IPS-18a (cell line): ENCODE results near the gene EIF4E.
"Not testable (repeated sequence)": the region's sequence is repeated elsewhere in the genome, so short reads cannot be mapped to it uniquely, and the experiment has no call there.

Source experiments
- H3K27ac ChIP-seq: one replicate; pipeline ENCODE4 v1.5.1; 2013; ENCODE audit warnings: low read length
- H3K27me3 ChIP-seq: one replicate; pipeline ENCODE4 v1.6.1; 2013; ENCODE audit warnings: mild to moderate bottlenecking, low read length; ENCODE audit not compliant: control insufficient read depth, insufficient read depth
- H3K36me3 ChIP-seq: one replicate; pipeline ENCODE4 v1.6.1; 2013; ENCODE audit warnings: low read depth, low read length; ENCODE audit not compliant: control insufficient read depth
- H3K4me1 ChIP-seq: one replicate; pipeline ENCODE4 v1.6.1; 2013; ENCODE audit warnings: low read depth, low read length; ENCODE audit not compliant: control insufficient read depth
- H3K4me3 ChIP-seq: one replicate; pipeline ENCODE4 v1.5.1; 2013; ENCODE audit warnings: low read length
- H3K9ac ChIP-seq: one replicate; pipeline ENCODE4 v1.6.1; 2013; ENCODE audit warnings: mild to moderate bottlenecking, low read length, moderate library complexity
- H3K9me3 ChIP-seq: one replicate; pipeline ENCODE4 v1.6.1; 2013; ENCODE audit warnings: low read depth, low read length; ENCODE audit not compliant: control insufficient read depth

EIF4E gene

DNA sequence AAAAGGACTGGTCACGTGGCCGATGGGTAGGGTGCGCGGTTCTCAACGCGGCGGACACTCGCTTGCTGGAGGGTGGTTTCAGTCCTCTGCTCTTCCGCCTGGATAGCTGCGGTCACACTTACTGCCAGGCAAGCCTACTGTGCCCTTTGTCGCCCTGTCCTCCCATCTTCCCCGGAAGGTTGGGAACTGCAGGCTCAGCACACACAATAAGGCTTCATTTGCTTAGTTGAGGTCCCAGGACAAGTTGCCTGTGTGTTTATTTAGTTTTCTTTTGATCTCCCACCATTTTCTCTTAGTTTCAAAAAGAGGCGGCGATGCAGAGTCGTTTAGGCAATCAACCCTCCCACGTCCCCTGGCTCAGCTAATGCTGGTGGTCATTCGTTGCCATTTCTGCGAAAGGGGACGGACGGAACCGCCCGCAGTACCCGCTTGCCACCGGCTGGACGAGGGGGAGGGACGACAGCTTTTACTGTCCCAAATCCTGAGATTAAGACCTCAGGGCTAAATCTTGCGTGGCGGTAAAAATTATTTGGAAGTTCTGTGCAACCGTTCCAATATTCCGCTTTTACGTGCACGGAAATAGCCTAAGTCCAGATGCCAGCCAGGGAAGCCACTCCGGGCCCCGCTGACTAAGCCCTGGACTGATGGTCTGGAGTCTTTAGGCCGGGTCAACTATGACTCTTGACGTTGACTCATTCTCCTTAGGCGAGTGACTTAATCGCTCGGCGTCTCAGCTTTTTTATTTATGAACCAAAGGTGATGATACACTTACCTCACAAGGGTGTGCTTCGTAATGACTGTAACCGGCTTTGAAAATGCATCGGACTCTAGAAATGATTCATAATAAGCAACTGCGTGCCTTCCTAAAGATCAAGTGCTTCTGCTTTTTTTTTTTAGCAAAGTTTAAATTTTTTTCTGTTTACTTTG, 671 bp upstream of the EIF4E start:
- Histone ChIP-seq H3K9ac (peak overlapping the region; percentile 64), H3K4me3 (peak overlapping the region; percentile 59), H3K27me3 (no peaks in the 10 kb centered on the region), H3K36me3 (peaks cover 9% of the 10 kb centered on the region), H3K4me1 (peaks cover 14% of the 10 kb centered on the region), H3K27ac (peak overlapping the region; percentile 83), H3K9me3 (peaks cover 13% of the 10 kb centered on the region)

DNA sequence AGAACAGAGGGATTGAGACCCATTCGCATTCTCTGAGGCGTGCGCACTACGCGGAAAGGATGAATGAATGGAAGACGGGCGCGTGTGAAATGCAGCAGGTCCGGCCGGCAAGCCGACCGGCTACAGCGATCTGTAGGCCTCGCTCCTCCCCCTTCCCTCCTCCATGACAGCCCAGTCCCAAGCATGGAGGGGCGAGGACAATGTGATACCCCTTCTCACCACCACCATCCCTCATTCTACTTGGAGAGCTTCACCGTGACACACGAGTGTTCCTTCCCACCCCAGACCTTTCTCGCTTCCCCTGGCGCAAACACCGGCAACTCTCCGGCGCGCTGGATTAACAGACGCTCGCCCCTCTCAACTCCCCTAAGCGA, 815 bp downstream of the EIF4E start:
- Histone ChIP-seq H3K27ac (peak overlapping the region; percentile 92), H3K4me3 (peak overlapping the region; percentile 93), H3K9me3 (peaks cover 13% of the 10 kb centered on the region), H3K9ac (peak overlapping the region; percentile 97), H3K36me3 (peaks cover 9% of the 10 kb centered on the region), H3K27me3 (no peaks in the 10 kb centered on the region), H3K4me1 (peaks cover 14% of the 10 kb centered on the region)

DNA sequence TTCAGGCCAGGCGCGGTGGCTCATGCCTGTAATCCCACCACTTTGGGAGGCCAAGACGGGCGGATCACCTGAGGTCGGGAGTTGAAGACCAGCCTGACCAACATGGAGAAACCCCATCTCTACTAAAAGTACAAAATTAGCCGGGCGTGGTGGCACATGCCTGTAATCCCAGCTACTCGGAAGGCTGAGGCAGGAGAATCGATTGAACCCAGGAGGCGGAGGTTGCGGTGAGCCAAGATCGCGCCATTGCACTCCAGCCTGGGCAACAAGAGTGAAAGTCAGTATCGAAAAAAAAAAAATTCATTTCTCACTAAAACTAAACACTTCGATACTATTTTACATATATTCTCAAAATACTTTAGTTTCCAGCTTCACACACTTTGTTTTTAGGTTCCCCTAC, 2.7 kb downstream of the EIF4E start:
- H3K27me3 ChIP-seq, H3K27ac ChIP-seq, H3K9ac ChIP-seq, H3K4me3 ChIP-seq: not testable (repeated sequence)
- Histone ChIP-seq H3K4me1 (peaks cover 14% of the 10 kb centered on the region), H3K9me3 (peaks cover 11% of the 10 kb centered on the region), H3K36me3 (peaks cover 18% of the 10 kb centered on the region)

DNA sequence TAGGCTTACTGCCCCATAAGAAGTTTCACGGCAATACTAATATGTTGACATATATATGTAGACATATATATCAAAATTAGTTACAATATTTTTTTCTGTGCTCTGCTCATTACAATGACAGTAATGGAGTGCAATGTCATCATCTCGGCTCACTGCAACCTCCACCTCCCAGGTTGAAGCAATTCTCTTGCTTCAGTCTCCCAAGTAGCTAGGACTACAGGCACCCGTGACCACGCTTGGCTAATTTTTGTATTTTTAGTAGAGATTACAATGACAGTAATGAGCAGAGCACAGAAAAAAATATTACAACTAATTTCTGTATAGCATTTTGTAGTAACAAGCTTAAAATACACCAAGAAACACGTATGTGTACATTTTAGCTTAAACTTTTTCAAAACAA, 7.6 kb downstream of the EIF4E start:
- no peak overlapping the region for H3K4me3 ChIP-seq
- peaks cover 18% of the 10 kb centered on the region for H3K36me3 ChIP-seq
- no peaks in the 10 kb centered on the region for H3K4me1 ChIP-seq
- H3K27ac ChIP-seq = no peak overlapping the region
- H3K9ac ChIP-seq = no peak overlapping the region
- no peaks in the 10 kb centered on the region for H3K27me3 ChIP-seq
- no peaks in the 10 kb centered on the region for H3K9me3 ChIP-seq

DNA sequence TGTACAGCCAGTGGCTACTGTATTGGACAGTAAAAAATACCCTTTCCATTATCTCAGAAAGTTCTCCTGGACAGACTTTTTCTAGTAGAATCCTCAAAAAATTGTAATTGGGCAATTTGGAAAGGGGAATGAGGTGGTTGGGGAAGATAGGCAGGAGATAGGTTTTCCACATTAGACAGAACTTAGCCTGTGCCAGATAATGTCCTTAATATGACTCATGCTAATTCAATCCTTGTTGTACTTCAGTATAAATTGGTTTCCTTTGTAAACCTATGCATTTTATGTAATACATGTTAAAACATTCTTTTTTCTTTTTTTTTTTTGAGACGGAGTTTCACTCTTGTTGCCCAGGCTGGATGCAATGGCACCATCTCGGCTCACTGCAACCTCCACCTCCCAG, 8.9 kb downstream of the EIF4E start:
- H3K27me3 ChIP-seq = no peaks in the 10 kb centered on the region
- H3K4me3 ChIP-seq = no peak overlapping the region
- no peak overlapping the region for H3K9ac ChIP-seq
- H3K36me3 ChIP-seq = peaks cover 9% of the 10 kb centered on the region
- H3K9me3 ChIP-seq = no peaks in the 10 kb centered on the region
- no peak overlapping the region for H3K27ac ChIP-seq
- no peaks in the 10 kb centered on the region for H3K4me1 ChIP-seq

DNA sequence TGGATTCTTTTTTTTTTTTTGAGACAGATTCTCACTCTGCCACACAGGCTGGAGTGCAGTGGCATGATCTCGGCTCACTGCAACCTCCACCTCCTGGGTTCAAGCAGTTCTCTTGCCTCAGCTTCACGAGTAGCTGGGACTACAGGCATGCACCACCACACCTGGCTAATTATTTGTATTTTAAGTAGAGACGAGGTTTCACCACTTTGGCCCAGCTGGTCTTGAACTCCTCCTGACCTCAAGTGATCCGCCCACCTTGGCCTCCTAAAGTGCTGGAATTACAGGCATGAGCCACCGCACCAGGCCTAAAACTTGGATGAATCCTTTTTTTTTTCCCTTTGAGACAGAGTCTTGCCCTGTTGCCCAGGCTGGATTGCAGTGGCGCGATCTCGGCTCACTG, 18.2 kb downstream of the EIF4E start:
- H3K27me3 ChIP-seq, H3K4me1 ChIP-seq, H3K9ac ChIP-seq, H3K9me3 ChIP-seq, H3K36me3 ChIP-seq, H3K4me3 ChIP-seq, H3K27ac ChIP-seq: not testable (repeated sequence)

DNA sequence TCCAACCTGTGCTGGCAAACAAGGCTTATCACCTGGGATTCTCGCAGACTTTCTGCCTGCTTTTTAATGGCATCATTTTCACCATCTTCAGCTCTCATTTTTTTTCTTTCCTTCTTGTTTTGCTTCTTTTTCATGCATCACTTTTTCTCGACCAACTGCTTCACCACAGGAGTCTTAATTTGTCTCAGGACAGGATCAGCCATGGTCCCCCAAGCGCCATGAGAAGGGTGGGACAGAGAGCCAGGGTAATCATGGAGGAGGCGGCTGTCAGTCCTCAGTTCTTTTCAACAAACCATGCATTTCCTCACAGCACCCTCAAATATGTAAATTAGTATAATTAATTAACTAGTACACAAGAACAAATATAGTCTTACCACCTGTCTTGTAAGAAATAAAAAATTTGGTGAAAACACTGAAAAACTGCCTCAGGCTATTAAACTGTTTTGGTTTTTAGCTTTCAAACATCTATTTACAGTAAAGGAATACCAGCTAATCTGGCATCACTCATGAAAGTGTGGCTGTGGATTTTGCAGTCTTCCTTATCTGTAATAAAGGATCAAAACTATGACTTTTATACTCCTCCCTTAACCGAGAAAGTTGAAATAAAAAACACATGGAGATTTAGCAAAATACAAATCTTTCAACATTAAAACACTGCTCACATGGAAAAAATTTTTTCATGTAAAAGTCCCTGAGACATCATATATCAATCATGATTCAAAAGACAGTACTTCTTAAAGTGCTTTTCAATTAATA, 19.1 kb downstream of the EIF4E start:
- Histone ChIP-seq H3K36me3 (no peaks in the 10 kb centered on the region), H3K4me1 (peaks cover 9% of the 10 kb centered on the region), H3K9ac (no peak overlapping the region), H3K9me3 (no peaks in the 10 kb centered on the region), H3K27me3 (no peaks in the 10 kb centered on the region), H3K4me3 (no peak overlapping the region), H3K27ac (no peak overlapping the region)

DNA sequence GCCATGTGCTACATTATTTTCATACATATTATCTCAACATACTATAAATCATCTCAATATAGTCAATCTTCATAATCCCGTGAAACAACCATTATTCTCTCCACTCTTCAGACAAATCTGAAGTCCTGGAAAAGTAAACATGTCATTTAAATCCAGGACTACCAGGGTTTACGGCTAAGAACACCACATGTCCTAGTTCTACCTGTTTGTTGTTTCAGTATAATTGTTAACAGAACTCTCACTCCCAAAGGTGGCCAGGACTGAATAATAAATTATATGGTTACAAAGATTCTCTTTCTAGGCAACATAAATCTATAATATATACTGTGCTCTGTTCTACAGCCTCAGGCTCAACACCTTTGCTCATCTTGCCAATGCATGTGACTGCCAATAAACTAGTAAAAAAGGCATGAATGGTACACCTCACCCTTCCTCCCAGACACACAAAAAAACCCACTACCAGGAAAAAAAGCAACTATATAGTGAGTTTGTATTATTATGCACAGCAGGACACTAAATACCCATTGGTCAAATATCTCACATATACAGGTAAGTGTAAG, 20.1 kb downstream of the EIF4E start:
- Histone ChIP-seq H3K27me3 (no peaks in the 10 kb centered on the region), H3K4me1 (peaks cover 12% of the 10 kb centered on the region), H3K4me3 (no peak overlapping the region), H3K9ac (no peak overlapping the region), H3K9me3 (no peaks in the 10 kb centered on the region), H3K27ac (no peak overlapping the region), H3K36me3 (no peaks in the 10 kb centered on the region)

DNA sequence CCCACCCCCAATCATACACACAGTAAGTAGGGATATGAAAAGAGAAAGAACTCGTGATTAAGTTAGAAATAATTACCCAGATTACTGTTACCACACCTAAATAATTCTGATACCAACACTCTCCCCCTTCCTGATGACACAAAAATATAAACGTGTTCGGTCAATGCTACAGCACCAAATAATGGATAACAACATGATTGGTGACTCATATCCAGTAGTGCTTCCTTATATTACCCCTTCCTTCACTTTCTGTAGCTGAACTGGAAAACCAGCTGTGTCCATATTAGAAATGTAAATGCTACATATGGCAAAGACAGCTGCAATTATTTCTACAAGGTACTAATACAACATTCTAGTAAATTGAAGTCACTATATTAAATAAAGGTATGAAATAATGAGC, 20.8 kb downstream of the EIF4E start:
- H3K4me1 ChIP-seq = peaks cover 12% of the 10 kb centered on the region
- H3K27me3 ChIP-seq = no peaks in the 10 kb centered on the region
- H3K9ac ChIP-seq = no peak overlapping the region
- no peak overlapping the region for H3K4me3 ChIP-seq
- no peaks in the 10 kb centered on the region for H3K36me3 ChIP-seq
- no peak overlapping the region for H3K27ac ChIP-seq
- H3K9me3 ChIP-seq = no peaks in the 10 kb centered on the region

DNA sequence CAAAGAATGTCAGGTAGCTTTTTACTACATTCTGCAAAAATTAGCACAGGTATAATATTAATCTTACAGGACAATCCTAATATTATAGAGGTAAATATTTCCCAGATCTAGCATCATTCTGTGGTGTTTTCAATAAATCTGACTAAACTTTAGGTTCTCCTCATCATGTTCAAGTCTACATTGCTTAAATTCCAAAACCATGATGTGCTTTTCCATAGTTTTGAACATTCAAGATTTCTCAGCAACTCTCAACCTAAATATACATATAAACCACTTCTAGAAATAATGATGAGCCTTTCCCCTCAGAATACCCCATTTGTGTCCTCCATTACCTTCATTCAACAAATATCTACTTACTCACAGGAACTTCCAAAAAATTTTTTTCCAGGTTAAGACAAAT, 23.1 kb downstream of the EIF4E start:
- H3K27me3 ChIP-seq = no peaks in the 10 kb centered on the region
- H3K36me3 ChIP-seq = peaks cover 13% of the 10 kb centered on the region
- H3K4me3 ChIP-seq = no peak overlapping the region
- H3K9me3 ChIP-seq = no peaks in the 10 kb centered on the region
- no peak overlapping the region for H3K9ac ChIP-seq
- no peak overlapping the region for H3K27ac ChIP-seq
- peaks cover 12% of the 10 kb centered on the region for H3K4me1 ChIP-seq

DNA sequence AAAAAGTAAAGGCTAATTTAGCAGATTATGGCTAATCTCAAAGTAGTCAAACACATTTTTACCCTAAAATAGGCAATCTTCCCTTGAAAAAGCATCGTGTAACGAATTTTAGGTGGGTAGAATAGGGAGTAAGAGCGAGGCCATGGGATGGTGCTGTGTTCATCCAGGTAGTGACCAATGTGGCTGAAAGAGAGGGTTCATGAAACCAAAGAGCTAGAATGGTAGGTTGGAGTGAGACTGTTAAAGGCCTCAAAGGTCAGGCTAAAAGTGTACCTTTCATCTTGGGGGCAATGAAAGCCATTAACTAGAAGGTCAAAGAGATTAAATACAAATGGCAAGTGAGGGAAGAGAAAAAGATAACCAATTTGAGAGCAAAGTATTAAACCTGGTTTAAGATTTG, 23.6 kb downstream of the EIF4E start:
- Histone ChIP-seq H3K4me3 (no peak overlapping the region), H3K36me3 (peaks cover 18% of the 10 kb centered on the region), H3K27ac (no peak overlapping the region), H3K4me1 (peaks cover 12% of the 10 kb centered on the region), H3K9me3 (no peaks in the 10 kb centered on the region), H3K27me3 (no peaks in the 10 kb centered on the region), H3K9ac (no peak overlapping the region)
